Measurements from ENCODE around the gene SYNCRIP.

GRCh38 chr6:85585741-85586140, 56.9 kb downstream of the SYNCRIP start:
- TF ChIP-seq CTCF (IDR thresholded peaks at IDR 0.05) (no peak), EZH2 (IDR thresholded peaks at IDR 0.05; ENCODE audit: borderline replicate concordance, insufficient read depth, low read depth, low read length, poor library complexity, severe bottlenecking) (no peak)

All from B cell (primary cell).